Muscle layer of duodenum (tissue), 2 donors: Measurements from ENCODE around the gene ANKRD29.
"Not testable (repeated sequence)": the region's sequence is repeated elsewhere in the genome, so short reads cannot be mapped to it uniquely, and the experiment has no call there.

Experiments used
- H3K27ac ChIP-seq: one replicate; pipeline ENCODE4 v1.7.0; 2013; ENCODE audit warnings: mild to moderate bottlenecking, low read length
- H3K27me3 ChIP-seq: one replicate; pipeline ENCODE4 v1.7.0; 2013; ENCODE audit warnings: low read depth, mild to moderate bottlenecking, control low read depth, low read length
- H3K36me3 ChIP-seq, 2 donors: one replicate each; pipeline ENCODE4 v1.7.0; 2013; ENCODE audit warnings: low read length in 2 of 2, control low read depth in 1 of 2, mild to moderate bottlenecking in 1 of 2; ENCODE audit not compliant: insufficient read depth in 2 of 2, control insufficient read depth in 1 of 2
- H3K4me1 ChIP-seq, 2 donors: one replicate each; pipeline ENCODE4 v1.7.0; 2013; ENCODE audit warnings: low read length in 2 of 2, mild to moderate bottlenecking in 2 of 2, control low read depth in 1 of 2, moderate library complexity in 1 of 2; ENCODE audit not compliant: insufficient read depth in 2 of 2, control insufficient read depth in 1 of 2
- H3K4me3 ChIP-seq, 2 donors: one replicate each; pipeline ENCODE4 v1.7.0; 2013; ENCODE audit warnings: low read length in 2 of 2, low read depth in 1 of 2, mild to moderate bottlenecking in 1 of 2
- H3K9me3 ChIP-seq, 2 donors: one replicate each; pipeline ENCODE4 v1.7.0; 2013; ENCODE audit warnings: low read length in 2 of 2, control low read depth in 1 of 2, mild to moderate bottlenecking in 1 of 2; ENCODE audit not compliant: control insufficient read depth in 1 of 2
- donor health status: healthy.

ANKRD29 gene

GRCh38 chr18:23563377-23564043, 99.2 kb downstream of the ANKRD29 start:
- peaks cover 35 to 63% of the 10 kb centered on the region in 2 donors for H3K36me3 ChIP-seq
- H3K27ac ChIP-seq, result no peak overlapping the region
- H3K27me3 ChIP-seq, result no peaks in the 10 kb centered on the region
- H3K4me1 ChIP-seq, result no peaks in the 10 kb centered on the region
- no peak overlapping the region for H3K4me3 ChIP-seq
- H3K9me3 ChIP-seq, result no peaks in the 10 kb centered on the region

GRCh38 chr18:23560186-23560585, 102.5 kb downstream of the ANKRD29 start:
- Histone ChIP-seq H3K27me3 (no peaks in the 10 kb centered on the region), H3K27ac (no peak overlapping the region), H3K4me3 (no peak overlapping the region), H3K9me3 (no peaks in the 10 kb centered on the region), H3K4me1 (no peaks in the 10 kb centered on the region), H3K36me3 (peaks cover 39 to 74% of the 10 kb centered on the region in 2 donors)

GRCh38 chr18:23557511-23557910, 105.2 kb downstream of the ANKRD29 start:
- not testable (repeated sequence) for H3K9me3 ChIP-seq, H3K4me1 ChIP-seq, H3K27ac ChIP-seq, H3K4me3 ChIP-seq, H3K27me3 ChIP-seq
- peaks cover 59 to 93% of the 10 kb centered on the region in 2 donors for H3K36me3 ChIP-seq

- H3K27me3 ChIP-seq, result no peaks in the 10 kb centered on the region
- no peak overlapping the region for H3K27ac ChIP-seq
- H3K4me1 ChIP-seq, result no peaks in the 10 kb centered on the region
- no peaks in the 10 kb centered on the region for H3K9me3 ChIP-seq
- peaks cover 66 to 92% of the 10 kb centered on the region in 2 donors for H3K36me3 ChIP-seq
- H3K4me3 ChIP-seq, result no peak overlapping the region
Measured at GRCh38 chr18:23556145-23556780, 106.4 kb downstream of the ANKRD29 start.

GRCh38 chr18:23553887-23554286, 108.8 kb downstream of the ANKRD29 start:
- Histone ChIP-seq H3K4me3 (no peak overlapping the region), H3K9me3 (no peaks in the 10 kb centered on the region), H3K36me3 (peaks cover 58 to 79% of the 10 kb centered on the region in 2 donors), H3K4me1 (no peaks in the 10 kb centered on the region), H3K27me3 (no peaks in the 10 kb centered on the region), H3K27ac (no peak overlapping the region)

GRCh38 chr18:23552505-23552904, 110.2 kb downstream of the ANKRD29 start:
- Histone ChIP-seq H3K9me3 (no peaks in the 10 kb centered on the region), H3K36me3 (peaks cover 55 to 69% of the 10 kb centered on the region in 2 donors), H3K4me1 (peaks cover 0 to 3% of the 10 kb centered on the region in 2 donors), H3K27me3 (no peaks in the 10 kb centered on the region), H3K4me3 (no peak overlapping the region), H3K27ac (no peak overlapping the region)

GRCh38 chr18:23551978-23552377, 110.7 kb downstream of the ANKRD29 start:
- peaks cover 54 to 65% of the 10 kb centered on the region in 2 donors for H3K36me3 ChIP-seq
- no peaks in the 10 kb centered on the region for H3K9me3 ChIP-seq
- H3K27me3 ChIP-seq, result no peaks in the 10 kb centered on the region
- no peak overlapping the region for H3K27ac ChIP-seq
- no peak overlapping the region for H3K4me3 ChIP-seq
- peaks cover 0 to 3% of the 10 kb centered on the region in 2 donors for H3K4me1 ChIP-seq

- no peaks in the 10 kb centered on the region for H3K9me3 ChIP-seq
- H3K4me1 ChIP-seq, result peaks cover 0 to 3% of the 10 kb centered on the region in 2 donors
- H3K36me3 ChIP-seq, result peaks cover 52 to 62% of the 10 kb centered on the region in 2 donors
- H3K27ac ChIP-seq, result no peak overlapping the region
- no peaks in the 10 kb centered on the region for H3K27me3 ChIP-seq
- no peak overlapping the region for H3K4me3 ChIP-seq
Measured at GRCh38 chr18:23550898-23551297, 111.8 kb downstream of the ANKRD29 start.
